ENCODE measurements around the gene EBP. TPM values are rescaled to one million over a fixed set of nuclear protein-coding genes. Genes with fewer than 3 reads are reported as not detected.

The EBP gene
- total and polyA plus RNA-seq, 2 of the 8 experiments (the other 6 are each of a cell fraction or from before 2014, with no cell fraction given), result 143 to 286 TPM

DNA sequence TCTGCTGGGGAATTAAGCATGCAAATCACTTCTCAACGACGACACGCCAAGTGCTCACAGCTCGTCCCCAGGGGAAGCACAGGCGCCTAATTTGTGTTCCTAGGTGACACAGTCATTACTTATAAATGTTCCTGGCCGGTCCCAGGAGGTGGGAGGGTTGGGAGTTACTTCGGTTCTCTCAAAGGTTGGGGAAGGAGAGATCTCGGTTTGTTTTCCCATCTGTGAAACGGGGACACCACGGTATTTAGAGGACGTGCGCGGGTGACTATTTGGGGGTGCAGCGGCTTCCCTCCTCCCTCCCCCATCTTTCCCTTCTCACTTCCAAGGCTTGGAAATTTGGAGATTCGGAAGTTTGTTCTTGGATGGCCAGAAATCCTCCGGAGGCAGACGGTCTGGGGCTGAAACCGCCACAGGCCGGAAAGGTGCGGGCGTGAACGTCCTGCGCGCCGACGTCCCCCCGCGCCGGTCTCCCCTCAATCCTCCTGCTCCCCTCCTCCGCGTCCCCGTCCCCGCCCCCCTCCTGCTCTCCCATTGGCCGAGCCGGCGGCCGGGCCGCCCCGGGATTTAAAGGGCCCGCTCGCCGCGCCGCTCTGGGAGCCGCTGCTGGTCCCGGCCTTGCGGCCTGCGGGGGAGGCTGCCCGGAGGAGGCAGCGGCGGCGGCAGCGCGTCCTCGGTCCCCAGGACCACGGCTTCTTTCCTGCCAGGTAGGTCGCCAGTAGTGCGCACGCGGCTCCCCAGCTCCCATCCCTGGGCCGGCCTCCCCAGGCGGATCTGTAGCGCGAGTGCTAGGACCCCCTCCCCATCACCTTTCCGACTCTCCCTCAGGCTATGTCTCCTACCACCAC, 13.0 kb upstream of the EBP start, which contains the start of gene PORCN (continued):
- TF ChIP-seq NRF1 (IDR thresholded peaks at IDR 0.05; ENCODE audit: low read depth, low read length), result no peak
- TF ChIP-seq RAD21 (IDR thresholded peaks at IDR 0.05 in 1 of 2, conservative IDR thresholded peaks at IDR 0.05 in 1 of 2; ENCODE audit: low read depth in 2 of 2, low read length in 2 of 2), result no peak
- no peak for TF ChIP-seq JUND (IDR thresholded peaks at IDR 0.05; ENCODE audit: low read length)
- TF ChIP-seq TBP (IDR thresholded peaks at IDR 0.05; ENCODE audit: low read depth, low read length), result no peak; the same call in 1 of the 2 replicates
- TF ChIP-seq, protein P1, sequence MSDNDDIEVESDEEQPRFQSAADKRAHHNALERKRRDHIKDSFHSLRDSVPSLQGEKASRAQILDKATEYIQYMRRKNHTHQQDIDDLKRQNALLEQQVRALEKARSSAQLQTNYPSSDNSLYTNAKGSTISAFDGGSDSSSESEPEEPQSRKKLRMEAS (IDR thresholded peaks at IDR 0.05), result 0 out of 2 replicates have a peak, but pooled peaks have one; percentile 15
- no peak for TF ChIP-seq CHD2 (IDR thresholded peaks at IDR 0.05; ENCODE audit: low read length)
- TF ChIP-seq TEAD4 (IDR thresholded peaks at IDR 0.05; ENCODE audit: low read depth, low read length), result no peak
- no peak for TF ChIP-seq SRF (IDR thresholded peaks at IDR 0.05; ENCODE audit: low read depth, low read length)
- TF ChIP-seq ZNF274 (IDR thresholded peaks at IDR 0.05; ENCODE audit: borderline replicate concordance, extremely low read depth, low read length), result no peak
- no peak for TF ChIP-seq CHD1 (IDR thresholded peaks at IDR 0.05; ENCODE audit: low read depth, low read length)
- peak; percentile 76 for TF ChIP-seq KDM4A (IDR thresholded peaks at IDR 0.05; ENCODE audit: low read depth, low read length, severe bottlenecking)
- TF ChIP-seq GTF2F1 (IDR thresholded peaks at IDR 0.05; ENCODE audit: borderline replicate concordance, low read depth, low read length), result no peak
- TF ChIP-seq TAF7 (optimal IDR thresholded peaks at IDR 0.05; ENCODE audit: borderline replicate concordance, low read depth, low read length), result no peak
- no peak for TF ChIP-seq SP1 (IDR thresholded peaks at IDR 0.05; ENCODE audit: low read depth, low read length)
- no peak for TF ChIP-seq GABPA (IDR thresholded peaks at IDR 0.05; ENCODE audit: borderline replicate concordance, insufficient read depth, low read length)
- no peak for TF ChIP-seq SAP30 (IDR thresholded peaks at IDR 0.05; ENCODE audit: insufficient read depth, insufficient replicate concordance, low read length)
- no peak for TF ChIP-seq RFX5 (IDR thresholded peaks at IDR 0.05; ENCODE audit: borderline replicate concordance, low read depth, low read length)
- no peak for TF ChIP-seq BCL11A (IDR thresholded peaks at IDR 0.05; ENCODE audit: low read depth in 2 of 2, low read length in 2 of 2)
- TF ChIP-seq TAF1 (IDR thresholded peaks at IDR 0.05; ENCODE audit: low read depth, low read length), result peak; percentile 33; the same call in 1 of the 2 replicates
- no peak for TF ChIP-seq JUN (IDR thresholded peaks at IDR 0.05; ENCODE audit: low read depth, low read length)
- no peak for TF ChIP-seq MAFK (IDR thresholded peaks at IDR 0.05; ENCODE audit: low read depth, low read length)
- TF ChIP-seq NANOG (IDR thresholded peaks at IDR 0.05; ENCODE audit: insufficient read depth, low read depth, low read length, poor library complexity, severe bottlenecking), result no peak
- TF ChIP-seq CEBPB (IDR thresholded peaks at IDR 0.05; ENCODE audit: low read depth, low read length), result no peak
- peak in 1 of 2 experiments; percentile 56; a peak in 2 of 3 replicates for TF ChIP-seq POLR2A (IDR thresholded peaks at IDR 0.05; ENCODE audit: control extremely low read depth in 1 of 2, low read depth in 2 of 2, low read length in 2 of 2)
- peak; percentile 46; the same call in 1 of the 2 replicates for TF ChIP-seq PHF8 (conservative IDR thresholded peaks at IDR 0.05; ENCODE audit: low read depth, low read length)
